ENCODE results near the gene KLHL18. TPM values are rescaled to one million over a fixed set of nuclear protein-coding genes. Genes with fewer than 3 reads are reported as not detected.
"Not testable (repeated sequence)": the region's sequence is repeated elsewhere in the genome, so short reads cannot be mapped to it uniquely, and the experiment has no call there.

The KLHL18 gene
- total and polyA plus RNA-seq, 7 donors, result 44.2 to 170 (median 68.7) TPM

DNA sequence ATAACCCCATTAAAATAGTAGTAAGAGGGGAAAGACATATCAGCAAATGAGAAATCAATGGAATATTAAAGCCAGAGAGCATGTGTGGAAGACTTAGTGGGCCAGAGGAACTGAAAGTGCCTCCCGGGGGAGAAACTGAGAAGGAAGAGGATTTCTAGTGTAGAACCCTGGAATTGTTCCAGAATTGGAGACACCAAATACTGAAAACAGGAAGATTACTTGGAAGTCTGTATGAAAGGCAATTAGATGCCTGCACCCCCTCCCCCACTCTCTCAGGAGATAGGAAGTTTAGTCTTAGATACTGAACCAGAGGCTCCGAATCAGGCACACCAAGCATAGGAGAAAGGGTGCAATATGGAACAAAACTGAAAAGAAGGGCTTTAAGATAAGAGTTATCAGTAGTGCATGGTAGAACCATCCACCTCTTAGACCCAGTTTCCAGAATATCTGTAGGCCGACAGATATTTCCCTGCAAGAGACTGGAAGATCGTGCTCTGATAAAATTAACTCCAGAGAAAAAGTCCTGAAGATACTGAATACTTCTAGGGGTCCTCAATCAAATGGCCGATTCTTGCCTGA is 32.4 kb downstream of the KLHL18 start:
- Histone ChIP-seq H3K36me3 (ENCODE audit: insufficient read depth in 1 of 2, low read depth in 1 of 2) (peaks cover 0 to 10% of the 10 kb centered on the region in 2 donors), H3K4me3 (no peak overlapping the region), H3K27me3 (ENCODE audit: insufficient read depth in 3 of 3, low read length in 2 of 3) (no peaks in the 10 kb centered on the region), H3K4me1 (peaks cover 13% of the 10 kb centered on the region), H3K27ac (no peak overlapping the region), H3K9me3 (no peaks in the 10 kb centered on the region)
- intact Hi-C loops (cut with DNase I), result no loop called here
- 66 to 71% (median 67%) methylated on average over 5 of the region's 5 CpGs for WGBS, 3 donors
- TF ChIP-seq, protein P1, sequence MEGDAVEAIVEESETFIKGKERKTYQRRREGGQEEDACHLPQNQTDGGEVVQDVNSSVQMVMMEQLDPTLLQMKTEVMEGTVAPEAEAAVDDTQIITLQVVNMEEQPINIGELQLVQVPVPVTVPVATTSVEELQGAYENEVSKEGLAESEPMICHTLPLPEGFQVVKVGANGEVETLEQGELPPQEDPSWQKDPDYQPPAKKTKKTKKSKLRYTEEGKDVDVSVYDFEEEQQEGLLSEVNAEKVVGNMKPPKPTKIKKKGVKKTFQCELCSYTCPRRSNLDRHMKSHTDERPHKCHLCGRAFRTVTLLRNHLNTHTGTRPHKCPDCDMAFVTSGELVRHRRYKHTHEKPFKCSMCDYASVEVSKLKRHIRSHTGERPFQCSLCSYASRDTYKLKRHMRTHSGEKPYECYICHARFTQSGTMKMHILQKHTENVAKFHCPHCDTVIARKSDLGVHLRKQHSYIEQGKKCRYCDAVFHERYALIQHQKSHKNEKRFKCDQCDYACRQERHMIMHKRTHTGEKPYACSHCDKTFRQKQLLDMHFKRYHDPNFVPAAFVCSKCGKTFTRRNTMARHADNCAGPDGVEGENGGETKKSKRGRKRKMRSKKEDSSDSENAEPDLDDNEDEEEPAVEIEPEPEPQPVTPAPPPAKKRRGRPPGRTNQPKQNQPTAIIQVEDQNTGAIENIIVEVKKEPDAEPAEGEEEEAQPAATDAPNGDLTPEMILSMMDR (IDR thresholded peaks at IDR 0.05), result no peak
- DNase-seq (no peak), ATAC-seq (no peak)

DNA sequence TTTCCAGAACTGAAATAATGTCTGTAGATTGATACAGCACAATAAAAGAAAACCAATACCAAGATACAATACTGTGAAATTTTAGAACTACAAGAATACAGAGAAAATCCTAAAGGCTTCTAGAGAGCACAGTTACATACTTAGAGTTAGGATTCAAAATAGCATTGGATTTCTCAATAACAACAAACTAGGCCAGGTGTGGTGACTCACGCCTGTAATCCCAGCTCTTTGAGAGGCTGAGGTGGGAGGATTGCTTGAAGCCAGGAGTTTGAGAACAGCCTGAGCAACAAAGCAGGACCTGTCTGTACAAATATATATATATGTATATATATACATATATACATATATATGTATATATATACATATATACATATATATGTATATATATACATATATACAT is 33.4 kb downstream of the KLHL18 start:
- Histone ChIP-seq H3K36me3 (ENCODE audit: insufficient read depth in 1 of 2, low read depth in 1 of 2) (peaks cover 0 to 20% of the 10 kb centered on the region in 2 donors), H3K4me1 (peaks cover 13% of the 10 kb centered on the region)
- H3K9me3 ChIP-seq; intact Hi-C loops (cut with DNase I); DNase-seq; H3K4me3 ChIP-seq; H3K27ac ChIP-seq; H3K27me3 ChIP-seq (ENCODE audit: insufficient read depth in 3 of 3, low read length in 2 of 3): not testable (repeated sequence)
- peak; percentile 57 to 91 (median 82) for ATAC-seq
- 67 to 89% (median 81%) methylated on average over 1 of the region's 1 CpG for WGBS, 3 donors

DNA sequence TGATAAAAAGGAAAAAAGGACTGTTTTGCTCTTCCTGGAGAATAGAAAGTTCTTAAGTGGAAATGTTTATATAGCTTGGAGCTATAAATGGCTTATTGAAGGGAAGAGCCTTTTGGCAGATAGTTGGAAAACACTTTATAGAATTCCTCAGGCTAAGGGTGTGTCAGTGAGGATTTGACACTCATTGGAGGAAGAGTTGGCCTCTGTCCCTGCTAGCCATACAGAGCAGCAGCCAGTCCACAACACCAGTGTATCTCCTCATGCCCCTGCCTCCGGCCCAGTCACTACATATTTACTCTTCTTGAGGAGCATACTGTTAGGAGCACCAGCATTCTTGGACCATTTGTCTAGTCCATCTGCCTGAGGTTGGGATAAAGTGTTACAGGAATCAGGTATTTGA is 36.2 kb downstream of the KLHL18 start:
- Histone ChIP-seq H3K9me3 (no peaks in the 10 kb centered on the region), H3K4me3 (no peak overlapping the region), H3K36me3 (ENCODE audit: insufficient read depth in 1 of 2, low read depth in 1 of 2) (peaks cover 3 to 47% of the 10 kb centered on the region in 2 donors), H3K27me3 (ENCODE audit: insufficient read depth in 3 of 3, low read length in 2 of 3) (no peaks in the 10 kb centered on the region), H3K4me1 (peaks cover 13% of the 10 kb centered on the region), H3K27ac (no peak overlapping the region)
- TF ChIP-seq, protein P1 (IDR thresholded peaks at IDR 0.05), result no peak
- ATAC-seq, result no peak
- 63 to 85% (median 72%) methylated on average over 1 of the region's 1 CpG for WGBS, 3 donors
- intact Hi-C loops (cut with DNase I), result no loop called here
- DNase-seq, result no peak

DNA sequence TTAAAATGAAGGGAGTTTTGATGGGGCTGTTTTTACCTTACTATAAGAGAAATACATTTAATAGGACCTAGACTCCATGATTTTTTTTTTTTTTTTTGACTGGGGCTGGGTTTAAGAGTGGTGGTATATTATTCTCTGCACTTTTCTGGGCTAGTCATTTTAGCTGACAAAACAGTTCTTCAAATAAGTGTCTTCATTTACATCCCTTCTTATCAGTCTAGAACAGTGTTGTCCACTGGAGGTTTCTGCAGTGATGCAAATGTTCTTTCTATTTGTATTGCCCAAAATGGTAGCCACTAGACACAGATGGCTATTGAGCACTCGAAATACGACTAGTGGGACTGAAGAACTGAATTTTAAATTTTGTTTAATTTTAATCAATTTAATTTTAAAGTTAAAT is 37.2 kb downstream of the KLHL18 start:
- DNase-seq, result no peak
- intact Hi-C loops (cut with DNase I), result loop anchor here (5.0 to 10.0 kb wide), 4 partner anchors 38 to 615 kb away; partner anchors contain the start of genes TMIE (in 2 of the 2), KIF9 (in 1 of the 2), KLHL18 (in 1 of the 2) and SETD2 (in 1 of the 2)
- TF ChIP-seq, protein P1 (IDR thresholded peaks at IDR 0.05), result no peak
- WGBS, 3 donors, result 49 to 50% (median 50%) methylated on average over 2 of the region's 2 CpGs
- Histone ChIP-seq H3K9me3 (no peaks in the 10 kb centered on the region), H3K27ac (no peak overlapping the region), H3K36me3 (ENCODE audit: insufficient read depth in 1 of 2, low read depth in 1 of 2) (peaks cover 3 to 53% of the 10 kb centered on the region in 2 donors), H3K27me3 (ENCODE audit: insufficient read depth in 3 of 3, low read length in 2 of 3) (no peaks in the 10 kb centered on the region), H3K4me1 (peaks cover 6% of the 10 kb centered on the region), H3K4me3 (no peak overlapping the region)
- ATAC-seq, result no peak

DNA sequence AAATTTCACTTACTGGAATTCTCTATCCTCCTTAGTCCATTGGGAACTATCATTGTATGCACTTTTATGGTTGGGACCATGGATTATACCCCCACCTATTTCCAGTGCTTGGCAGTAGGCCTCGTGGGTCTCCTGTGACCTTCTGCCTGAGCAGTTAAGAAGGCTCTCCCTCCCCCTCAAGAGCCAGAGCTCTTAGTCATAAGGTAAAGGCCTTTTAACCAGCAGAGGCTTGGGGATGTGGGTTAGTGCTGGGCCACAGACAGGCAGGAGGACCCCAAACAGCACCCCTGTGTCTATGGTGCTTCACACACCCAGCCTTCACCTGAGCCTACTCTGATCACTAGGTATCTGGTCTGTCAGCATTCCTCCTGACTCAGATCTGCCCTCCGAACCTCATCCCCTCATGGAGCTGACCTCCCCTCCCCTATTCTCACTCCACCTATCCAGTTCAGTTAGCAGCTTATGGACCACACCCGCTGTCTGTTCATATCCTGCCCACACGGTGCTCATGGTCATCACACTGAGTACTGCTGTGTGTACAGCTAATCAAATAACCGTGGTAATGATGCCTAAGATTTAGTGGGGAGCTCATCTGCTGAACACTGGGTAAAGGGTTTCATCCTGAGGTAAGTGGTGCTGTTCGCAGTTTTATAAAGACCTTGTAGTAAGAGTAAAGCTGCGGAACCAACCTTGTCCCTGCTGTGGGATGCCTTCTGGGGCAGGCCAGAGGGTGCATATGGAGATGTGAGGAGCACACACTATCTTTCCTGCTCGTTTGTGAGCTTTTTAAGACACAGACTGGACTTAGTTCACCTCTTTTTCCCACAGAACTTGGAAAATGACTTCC is 40.9 kb downstream of the KLHL18 start:
- peaks cover 3 to 77% of the 10 kb centered on the region in 2 donors for H3K36me3 ChIP-seq (ENCODE audit: insufficient read depth in 1 of 2, low read depth in 1 of 2)
- ATAC-seq, result peak in 2 of 4 donors; percentile 6 to 10

More for the DNA sequence above, 40.9 kb downstream of the KLHL18 start:
- no peaks in the 10 kb centered on the region for H3K27me3 ChIP-seq (ENCODE audit: insufficient read depth in 3 of 3, low read length in 2 of 3)
- H3K4me1 ChIP-seq, result no peaks in the 10 kb centered on the region
- intact Hi-C loops (cut with DNase I), result loop anchor here (2.0 to 10.0 kb wide), 6 partner anchors 41 to 619 kb away; partner anchors contain the start of genes KIF9 (in 2 of the 2), KLHL18 (in 2 of the 2), TMIE (in 2 of the 2) and SETD2 (in 1 of the 2)
- H3K9me3 ChIP-seq, result no peaks in the 10 kb centered on the region
- no peak overlapping the region for H3K27ac ChIP-seq
- TF ChIP-seq, protein P1 (IDR thresholded peaks at IDR 0.05), result no peak
- DNase-seq, result no peak
- no peak overlapping the region for H3K4me3 ChIP-seq
- WGBS, 3 donors, result 80 to 85% (median 83%) methylated on average over 8 of the region's 8 CpGs

Data from psoas muscle (tissue), 8 donors.